NCI-H526 (cell line): ENCODE data around the gene AOC2.
A peak's percentile ranks its signal among the peaks of the same experiment; 100 is the strongest.
"Not testable (repeated sequence)": the region's sequence is repeated elsewhere in the genome, so short reads cannot be mapped to it uniquely, and the experiment has no call there.

Experiments
- DNase-seq, 2 experiments: peaks; one replicate each; lab custom pipeline; 2025; lab: John Stamatoyannopoulos, UW

AOC2 gene

GRCh38 chr17:42832934-42833766, 11.2 kb upstream of the AOC2 start, which contains the start of gene PSME3:
PSME3 (plus strand) TSS chr17:42833397; CDS start chr17:42833632, 235 bp downstream.
- DNase-seq: peak; percentile 58 to 90

- DNase-seq: no peak
These were observed 10.5 kb upstream of the AOC2 start for GRCh38 chr17:42833767-42834422.

- DNase-seq: no peak
These were observed 8.6 kb upstream of the AOC2 start for GRCh38 chr17:42835732-42836131.

GRCh38 chr17:42841975-42842685, 2.2 kb upstream of the AOC2 start:
- no peak for DNase-seq

GRCh38 chr17:42843358-42843934, 934 bp upstream of the AOC2 start:
- DNase-seq: peak; percentile 24 to 45

GRCh38 chr17:42844761-42845555, 578 bp downstream of the AOC2 start:
- DNase-seq: no peak

- DNase-seq: no peak
These were observed 1.2 kb downstream of the AOC2 start for GRCh38 chr17:42845556-42845917.

GRCh38 chr17:42845918-42846593, 1.7 kb downstream of the AOC2 start:
- no peak for DNase-seq

- no peak for DNase-seq
These were observed 2.4 kb downstream of the AOC2 start for GRCh38 chr17:42846594-42847280.

- DNase-seq: no peak
These were observed 3.7 kb downstream of the AOC2 start for GRCh38 chr17:42848093-42848492.

- DNase-seq: no peak
These were observed 4.7 kb downstream of the AOC2 start for GRCh38 chr17:42849031-42849430.

- no peak for DNase-seq
These were observed 5.2 kb downstream of the AOC2 start for GRCh38 chr17:42849451-42850181.

- DNase-seq: no peak
These were observed 6.6 kb downstream of the AOC2 start, which contains the start of gene AOC3 for GRCh38 chr17:42850954-42851353. AOC3 (plus strand) TSS chr17:42851199; CDS start chr17:42851344, 145 bp downstream.

GRCh38 chr17:42851371-42852240, 7.2 kb downstream of the AOC2 start:
- not testable (repeated sequence) for DNase-seq

GRCh38 chr17:42852351-42852750, 8.0 kb downstream of the AOC2 start:
- DNase-seq: no peak

- no peak for DNase-seq
These were observed 8.6 kb downstream of the AOC2 start for GRCh38 chr17:42853004-42853403.

- no peak for DNase-seq
These were observed 9.2 kb downstream of the AOC2 start for GRCh38 chr17:42853597-42853967.

- DNase-seq: no peak
These were observed 9.8 kb downstream of the AOC2 start for GRCh38 chr17:42853968-42854790.
